ENCODE data around the gene RNF123. TPM values are rescaled to one million over a fixed set of nuclear protein-coding genes. Genes with fewer than 3 reads are reported as not detected.

RNF123 gene
- total RNA-seq, 1 donor from 2014 or later: 18.6 TPM

DNA sequence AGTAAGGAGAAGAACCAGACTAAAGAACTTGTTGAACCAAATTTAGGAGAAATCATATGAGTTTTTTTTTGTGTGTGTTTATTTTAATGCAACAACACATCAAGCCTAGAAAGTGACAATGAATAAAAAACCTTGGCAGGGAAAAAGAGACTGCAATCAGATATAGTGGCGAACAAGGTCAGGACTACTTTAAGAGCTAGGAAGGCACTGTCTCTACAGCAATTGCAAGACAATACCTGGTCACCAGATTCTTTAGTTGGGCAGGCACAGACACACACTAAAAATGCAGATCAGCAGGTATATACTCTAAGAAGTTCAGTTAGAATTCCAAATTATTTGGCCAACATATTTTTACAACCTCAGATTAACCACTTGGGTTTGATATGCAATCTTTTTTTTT lies 65.2 kb downstream of the RNF123 start:
- DNase-seq: no peak

DNA sequence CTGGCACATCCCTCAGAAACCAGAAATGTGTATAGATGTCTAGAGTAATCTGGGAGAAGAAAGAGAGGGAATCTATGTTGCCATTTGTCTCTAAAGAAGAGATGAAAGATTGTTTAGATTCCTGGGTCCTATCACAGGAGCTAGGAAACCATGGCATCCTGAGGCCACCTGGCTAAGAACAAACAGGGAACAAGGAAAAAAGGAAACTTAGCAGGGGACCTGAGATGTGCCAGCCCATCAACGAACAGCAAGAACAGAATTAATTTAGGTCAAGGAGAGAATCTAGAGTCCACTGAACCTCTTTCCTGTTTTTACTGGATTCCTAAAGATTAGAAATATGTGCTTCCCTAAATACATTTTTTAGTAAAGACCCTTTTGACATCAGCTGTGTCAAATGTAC lies 66.7 kb downstream of the RNF123 start:
- no peak for DNase-seq

DNA sequence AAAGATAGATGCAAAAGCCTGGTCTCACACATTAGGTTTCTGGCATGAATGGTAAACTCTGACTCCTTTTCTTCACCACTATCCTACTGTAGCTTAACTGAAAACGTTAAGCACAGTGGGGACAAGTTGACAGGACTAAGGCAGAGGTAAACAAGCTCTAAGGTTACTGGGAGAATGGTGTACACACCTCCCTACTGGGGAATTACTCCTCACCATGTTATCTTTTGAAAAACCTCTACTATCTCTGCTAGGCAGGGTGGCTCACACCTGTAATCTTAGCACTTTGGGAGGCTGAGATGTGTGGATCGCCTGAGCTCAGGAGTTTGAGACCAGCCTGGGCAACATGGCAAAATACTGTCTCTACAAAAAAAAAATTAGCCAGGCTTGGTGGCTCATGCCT lies 67.8 kb downstream of the RNF123 start:
- no peak for DNase-seq

DNA sequence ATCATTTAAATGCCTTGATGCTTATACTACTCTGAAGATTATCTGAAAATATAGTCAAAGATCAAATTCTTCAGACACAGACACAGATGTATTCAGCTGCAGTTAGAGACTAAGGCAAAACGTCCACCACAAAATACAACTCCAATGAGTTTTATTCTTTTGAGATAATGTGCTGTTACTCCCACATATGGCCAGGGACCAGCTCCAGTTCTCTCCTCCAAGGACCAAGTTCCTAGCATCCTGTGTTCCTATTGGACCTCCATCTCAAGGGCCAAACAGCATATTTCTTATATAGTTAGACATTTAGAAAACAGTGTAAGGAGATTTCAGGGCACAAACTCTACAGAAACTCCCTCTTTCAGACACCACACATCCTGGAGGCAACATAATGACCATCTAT lies 69.9 kb downstream of the RNF123 start:
- no peak for DNase-seq

DNA sequence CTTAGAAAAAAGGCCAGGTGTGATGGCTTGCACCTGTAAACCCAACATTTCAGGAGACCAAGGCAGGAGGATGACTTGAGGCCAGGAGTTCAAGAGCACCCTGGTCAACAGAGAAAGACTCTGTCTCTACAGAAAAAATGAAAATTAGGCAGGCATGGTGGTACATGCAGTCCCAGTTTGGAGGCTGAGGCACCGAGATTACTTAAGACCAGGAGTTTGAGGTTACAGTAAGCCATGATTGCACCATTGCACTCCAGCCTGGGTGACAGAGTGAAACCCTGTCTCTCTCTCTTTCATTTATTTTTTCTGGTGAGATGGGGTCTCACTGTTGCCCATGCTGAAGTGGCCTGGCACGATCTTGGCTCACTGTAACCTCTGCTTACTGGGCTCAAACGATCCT lies 72.3 kb downstream of the RNF123 start:
- DNase-seq: no peak

DNA sequence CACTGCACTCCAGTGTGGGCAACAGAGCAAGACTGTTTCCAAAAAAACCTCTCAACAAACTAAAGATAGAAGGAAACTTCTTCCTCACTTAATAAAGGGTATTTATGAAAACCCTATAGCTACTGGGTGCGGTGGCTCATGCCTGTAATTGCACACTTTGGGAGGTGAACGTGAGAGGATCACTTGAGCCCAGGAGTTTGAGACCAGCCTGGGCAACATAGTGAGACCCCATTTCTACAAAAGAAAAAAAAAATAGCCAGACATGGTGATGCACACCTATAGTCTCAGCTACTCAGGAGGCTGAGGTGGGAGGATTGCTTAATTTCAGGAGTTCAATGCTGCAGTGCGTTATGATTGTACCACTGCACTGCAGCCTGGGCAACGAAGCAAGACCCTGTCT lies 74.6 kb downstream of the RNF123 start:
- DNase-seq: no peak

DNA sequence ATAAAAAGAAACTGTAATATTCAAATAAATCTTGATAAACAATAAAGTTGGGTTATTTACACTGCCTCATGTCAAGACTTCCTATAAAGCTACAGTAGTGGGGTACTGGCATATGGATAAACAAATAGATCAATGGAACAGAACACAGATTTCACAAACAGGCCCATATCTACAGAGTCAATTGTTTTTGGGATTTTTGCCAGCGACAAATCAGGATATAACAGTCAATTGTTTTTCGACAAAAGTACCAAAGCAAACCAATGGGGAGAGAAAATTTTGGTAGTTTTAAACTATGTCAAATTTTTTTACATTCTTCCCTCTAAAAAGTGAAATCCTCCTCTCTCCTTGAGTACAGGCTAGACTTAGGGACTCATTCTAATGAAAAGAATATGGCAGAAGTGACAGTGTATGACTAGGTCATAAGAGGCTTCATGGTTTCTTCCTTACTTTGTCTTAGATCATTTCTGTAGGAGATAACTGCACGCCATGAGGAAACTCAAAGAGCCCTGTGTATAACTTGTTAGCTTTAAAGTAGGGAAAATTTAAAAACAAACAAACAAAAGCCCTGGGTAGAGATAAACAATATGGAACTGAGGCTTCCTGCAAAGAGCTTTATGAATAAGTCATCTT lies 80.0 kb downstream of the RNF123 start:
- no peak for DNase-seq

DNA sequence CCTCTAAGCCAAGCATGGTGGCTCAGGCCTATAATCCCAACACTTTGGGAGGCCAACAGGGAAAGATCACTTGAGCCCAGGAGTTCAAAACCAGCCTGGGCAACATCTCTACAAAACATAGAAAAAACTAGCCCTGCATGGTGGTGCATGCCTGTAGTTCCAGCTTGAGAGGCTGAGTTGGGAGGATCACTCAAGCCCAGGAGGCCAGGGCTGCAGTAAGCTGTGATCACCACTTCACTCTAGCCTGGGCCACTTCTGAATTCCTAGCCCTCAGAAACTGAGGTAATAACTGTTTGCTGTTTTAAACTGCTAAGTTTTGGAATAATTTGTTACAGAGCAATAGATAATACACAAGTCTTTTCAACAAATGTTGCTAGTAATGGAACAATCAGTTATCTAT lies 80.6 kb downstream of the RNF123 start:
- DNase-seq: no peak

Small RNA genes within 50 kb of the gene (small RNA-seq; reads per million reads assigned to genes)
- not detected for gene AMIGO3 (ENCODE audit: low replicate concordance)
- gene COX6CP14 (ENCODE audit: low replicate concordance): not detected

Other genes with a start within 250 kb of the RNF123 start
- 32.9 TPM for gene DAG1, start 219.3 kb upstream of the RNF123 start, total RNA-seq
- gene BSN, start 135.1 kb upstream of the RNF123 start, total RNA-seq: 0.39 TPM
- gene APEH, start 15.2 kb upstream of the RNF123 start, total RNA-seq: 41.8 TPM
- gene MST1, start 83 bp upstream of the RNF123 start, total RNA-seq: 8.6 TPM
- 0.10 TPM for gene AMIGO3, start 30.1 kb downstream of the RNF123 start, total RNA-seq
- gene GMPPB, start 34.4 kb downstream of the RNF123 start, total RNA-seq: 9.5 TPM
- 27.5 TPM for gene IP6K1, start 97.0 kb downstream of the RNF123 start, total RNA-seq
- not detected for gene CDHR4, start 110.3 kb downstream of the RNF123 start, total RNA-seq
- 6.6 TPM for gene INKA1, start 113.7 kb downstream of the RNF123 start, total RNA-seq
- gene UBA7, start 124.4 kb downstream of the RNF123 start, total RNA-seq: 16.3 TPM
- 2.8 TPM for gene TRAIP, start 167.0 kb downstream of the RNF123 start, total RNA-seq
- 0.89 TPM for gene CAMKV, start 180.3 kb downstream of the RNF123 start, total RNA-seq
- 6.3 TPM for gene MST1R, start 214.3 kb downstream of the RNF123 start, total RNA-seq
- gene MON1A, start 240.3 kb downstream of the RNF123 start, total RNA-seq: 3.1 TPM